ENCODE measurements around the gene LRRC46.
A peak's percentile ranks its signal among the peaks of the same experiment; 100 is the strongest.

GRCh38 chr17:47821424-47822391 is 9.8 kb upstream of the LRRC46 start, which contains the start of gene OSBPL7:
- TF ChIP-seq ZFAT (CRISPR knock-in tag; conservative IDR thresholded peaks at IDR 0.05): no peak
- no peak for TF ChIP-seq ARNT (IDR thresholded peaks at IDR 0.05)
- no peak for TF ChIP-seq STAT6 (CRISPR knock-in tag; IDR thresholded peaks at IDR 0.05; ENCODE audit: borderline replicate concordance)
- peak; percentile 63; the same call in 1 of the 2 replicates for TF ChIP-seq THAP9 (CRISPR knock-in tag; IDR thresholded peaks at IDR 0.05; ENCODE audit: borderline replicate concordance)
- TF ChIP-seq, protein P1, sequence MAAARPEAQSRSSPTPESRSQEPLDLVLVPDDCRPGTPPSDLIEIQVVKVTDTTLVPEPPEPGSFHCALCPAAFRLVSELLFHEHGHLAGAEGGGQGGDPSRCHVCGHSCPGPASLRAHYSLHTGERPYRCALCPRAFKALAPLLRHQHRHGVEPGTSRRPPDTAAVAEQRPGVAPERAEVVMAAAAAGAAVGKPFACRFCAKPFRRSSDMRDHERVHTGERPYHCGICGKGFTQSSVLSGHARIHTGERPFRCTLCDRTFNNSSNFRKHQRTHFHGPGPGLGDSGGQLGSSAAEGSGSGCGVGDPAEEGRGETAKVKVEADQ (CRISPR knock-in tag; IDR thresholded peaks at IDR 0.05; ENCODE audit: borderline replicate concordance): peak; percentile 77; the same call in 1 of the 2 replicates
- TF ChIP-seq HMGA1 (CRISPR knock-in tag; conservative IDR thresholded peaks at IDR 0.05): no peak
- TF ChIP-seq ZBTB38 (CRISPR knock-in tag; IDR thresholded peaks at IDR 0.05): peak; percentile 57; the same call in 1 of the 2 replicates
- TF ChIP-seq PCBP2 (optimal IDR thresholded peaks at IDR 0.05; ENCODE audit: low read depth, low read length, poor library complexity, severe bottlenecking): no peak
- no peak for TF ChIP-seq JUN (CRISPR knock-in tag; IDR thresholded peaks at IDR 0.05)
- TF ChIP-seq, protein P2, sequence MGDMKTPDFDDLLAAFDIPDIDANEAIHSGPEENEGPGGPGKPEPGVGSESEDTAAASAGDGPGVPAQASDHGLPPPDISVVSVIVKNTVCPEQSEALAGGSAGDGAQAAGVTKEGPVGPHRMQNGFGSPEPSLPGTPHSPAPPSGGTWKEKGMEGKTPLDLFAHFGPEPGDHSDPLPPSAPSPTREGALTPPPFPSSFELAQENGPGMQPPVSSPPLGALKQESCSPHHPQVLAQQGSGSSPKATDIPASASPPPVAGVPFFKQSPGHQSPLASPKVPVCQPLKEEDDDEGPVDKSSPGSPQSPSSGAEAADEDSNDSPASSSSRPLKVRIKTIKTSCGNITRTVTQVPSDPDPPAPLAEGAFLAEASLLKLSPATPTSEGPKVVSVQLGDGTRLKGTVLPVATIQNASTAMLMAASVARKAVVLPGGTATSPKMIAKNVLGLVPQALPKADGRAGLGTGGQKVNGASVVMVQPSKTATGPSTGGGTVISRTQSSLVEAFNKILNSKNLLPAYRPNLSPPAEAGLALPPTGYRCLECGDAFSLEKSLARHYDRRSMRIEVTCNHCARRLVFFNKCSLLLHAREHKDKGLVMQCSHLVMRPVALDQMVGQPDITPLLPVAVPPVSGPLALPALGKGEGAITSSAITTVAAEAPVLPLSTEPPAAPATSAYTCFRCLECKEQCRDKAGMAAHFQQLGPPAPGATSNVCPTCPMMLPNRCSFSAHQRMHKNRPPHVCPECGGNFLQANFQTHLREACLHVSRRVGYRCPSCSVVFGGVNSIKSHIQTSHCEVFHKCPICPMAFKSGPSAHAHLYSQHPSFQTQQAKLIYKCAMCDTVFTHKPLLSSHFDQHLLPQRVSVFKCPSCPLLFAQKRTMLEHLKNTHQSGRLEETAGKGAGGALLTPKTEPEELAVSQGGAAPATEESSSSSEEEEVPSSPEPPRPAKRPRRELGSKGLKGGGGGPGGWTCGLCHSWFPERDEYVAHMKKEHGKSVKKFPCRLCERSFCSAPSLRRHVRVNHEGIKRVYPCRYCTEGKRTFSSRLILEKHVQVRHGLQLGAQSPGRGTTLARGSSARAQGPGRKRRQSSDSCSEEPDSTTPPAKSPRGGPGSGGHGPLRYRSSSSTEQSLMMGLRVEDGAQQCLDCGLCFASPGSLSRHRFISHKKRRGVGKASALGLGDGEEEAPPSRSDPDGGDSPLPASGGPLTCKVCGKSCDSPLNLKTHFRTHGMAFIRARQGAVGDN (CRISPR knock-in tag; IDR thresholded peaks at IDR 0.05): peak; percentile 83
- peak; percentile 46; the same call in 1 of the 2 replicates for TF ChIP-seq KDM3A (CRISPR knock-in tag; IDR thresholded peaks at IDR 0.05; ENCODE audit: low read depth)
- TF ChIP-seq MYNN (CRISPR knock-in tag; IDR thresholded peaks at IDR 0.05; ENCODE audit: low read depth): no peak

Measured in HepG2 (cell line).